Dendritic cell treated with granulocyte-macrophage colony-stimulating factor and Interleukin-4, amounts not matched to agents 40 ng/mL and 50 ng/mL, for 4 days (primary cell): Measurements from ENCODE around the gene SMARCC1.
A peak's percentile ranks its signal among the peaks of the same experiment; 100 is the strongest.
"Not testable (repeated sequence)": the region's sequence is repeated elsewhere in the genome, so short reads cannot be mapped to it uniquely, and the experiment has no call there.

Experiments used
- H3K27ac Mint-ChIP-seq: one replicate; pipeline ENCODE4 v1.8.0; 2022; ENCODE audit warnings: mild to moderate bottlenecking, mixed read lengths
- H3K27me3 Mint-ChIP-seq: one replicate; pipeline ENCODE4 v1.8.0; 2022; ENCODE audit warnings: mild to moderate bottlenecking, mixed read lengths
- H3K36me3 Mint-ChIP-seq: one replicate; pipeline ENCODE4 v1.8.0; 2022; ENCODE audit warnings: low read depth, mixed read lengths
- H3K4me1 Mint-ChIP-seq: one replicate; pipeline ENCODE4 v1.8.0; 2022; ENCODE audit warnings: low read depth, mixed read lengths
- H3K4me3 Mint-ChIP-seq: one replicate; pipeline ENCODE4 v1.8.0; 2022; ENCODE audit warnings: mild to moderate bottlenecking, moderate library complexity, mixed read lengths
- H3K9me3 Mint-ChIP-seq: one replicate; pipeline ENCODE4 v1.8.0; 2022; ENCODE audit warnings: mixed read lengths
- intact Hi-C: fragments of 100-400 bp; cut with micrococcal nuclease; formaldehyde crosslinking; loops from one replicate; pipeline ENCODE4 v1.15.0; 2022

The SMARCC1 gene

GRCh38 chr3:47791193-47791855, 9.6 kb upstream of the SMARCC1 start:
- H3K4me3 Mint-ChIP-seq: no peak overlapping the region
- intact Hi-C loops: no loop called here
- H3K36me3 Mint-ChIP-seq: no peaks in the 10 kb centered on the region
- H3K27ac Mint-ChIP-seq: no peak overlapping the region
- H3K27me3 Mint-ChIP-seq: no peaks in the 10 kb centered on the region
- peaks cover 5% of the 10 kb centered on the region for H3K4me1 Mint-ChIP-seq
- peaks cover 8% of the 10 kb centered on the region for H3K9me3 Mint-ChIP-seq

DNA sequence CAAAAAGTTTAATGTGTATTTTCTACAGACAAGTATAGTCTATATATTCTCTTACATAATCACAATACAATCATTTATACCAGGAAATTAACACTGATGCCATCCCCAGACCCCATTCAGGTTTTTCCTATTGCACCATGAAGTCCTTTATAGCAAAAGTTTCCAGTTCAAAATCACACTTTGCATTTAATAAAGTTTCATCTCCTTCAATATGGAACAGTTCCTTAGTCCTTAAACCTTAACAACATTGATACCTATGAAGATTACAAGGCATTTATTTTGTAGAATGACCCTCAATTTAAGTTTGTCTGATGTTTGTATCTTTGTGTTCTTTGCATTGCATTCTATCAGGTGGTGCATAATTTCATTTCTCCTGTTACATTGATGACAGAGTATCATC, 2.0 kb upstream of the SMARCC1 start:
- H3K27me3 Mint-ChIP-seq: no peaks in the 10 kb centered on the region
- H3K36me3 Mint-ChIP-seq: peaks cover 8% of the 10 kb centered on the region
- no peak overlapping the region for H3K27ac Mint-ChIP-seq
- no peaks in the 10 kb centered on the region for H3K9me3 Mint-ChIP-seq
- intact Hi-C loops: loop anchor here (10.0 kb wide), 1 partner anchor 399 kb away; the partner anchor contains the start of gene PTPN23
- H3K4me3 Mint-ChIP-seq: no peak overlapping the region
- peaks cover 10% of the 10 kb centered on the region for H3K4me1 Mint-ChIP-seq

GRCh38 chr3:47782446-47783308, 984 bp upstream of the SMARCC1 start:
- H3K4me3 Mint-ChIP-seq: peak overlapping the region; percentile 92
- peak overlapping the region; percentile 95 for H3K27ac Mint-ChIP-seq
- intact Hi-C loops: loop anchor here (10.0 kb wide), 1 partner anchor 398 kb away; the partner anchor contains the start of gene PTPN23
- H3K36me3 Mint-ChIP-seq: peaks cover 8% of the 10 kb centered on the region
- peaks cover 5% of the 10 kb centered on the region for H3K4me1 Mint-ChIP-seq
- H3K9me3 Mint-ChIP-seq: no peaks in the 10 kb centered on the region
- no peaks in the 10 kb centered on the region for H3K27me3 Mint-ChIP-seq

- Mint-ChIP-seq H3K27me3 (no peaks in the 10 kb centered on the region), H3K9me3 (no peaks in the 10 kb centered on the region), H3K27ac (peak overlapping the region; percentile 95), H3K4me3 (peak overlapping the region; percentile 92), H3K36me3 (peaks cover 8% of the 10 kb centered on the region), H3K4me1 (peaks cover 5% of the 10 kb centered on the region)
- intact Hi-C loops: loop anchor here (1.0 to 10.0 kb wide), 2 partner anchors 8 to 396 kb away; partner anchors contain the start of gene PTPN23
Observed at GRCh38 chr3:47780741-47781684, 680 bp downstream of the SMARCC1 start.

DNA sequence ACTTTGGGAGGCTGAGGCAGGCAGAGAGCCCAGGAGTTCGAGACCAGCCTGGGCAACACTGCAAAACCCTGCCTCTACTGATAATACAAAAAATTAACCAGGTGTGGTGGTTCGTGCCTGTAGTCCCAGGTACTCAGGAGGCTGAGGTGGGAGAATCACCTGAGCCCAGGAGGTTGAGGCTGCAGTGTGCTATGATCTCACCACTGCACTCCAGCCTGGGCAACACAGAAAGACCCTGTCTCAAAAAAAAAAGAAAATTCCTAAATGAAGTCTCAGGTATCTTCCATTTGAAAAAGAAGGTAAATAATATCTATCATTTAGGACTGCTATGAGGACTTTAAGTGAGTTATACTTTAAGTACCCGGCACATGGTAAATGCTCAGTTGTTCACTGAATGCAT, 2.9 kb downstream of the SMARCC1 start:
- Mint-ChIP-seq H3K4me3 (no peak overlapping the region), H3K27me3 (no peaks in the 10 kb centered on the region), H3K36me3 (peaks cover 8% of the 10 kb centered on the region), H3K4me1 (peaks cover 5% of the 10 kb centered on the region), H3K9me3 (no peaks in the 10 kb centered on the region), H3K27ac (no peak overlapping the region)
- intact Hi-C loops: no loop called here

DNA sequence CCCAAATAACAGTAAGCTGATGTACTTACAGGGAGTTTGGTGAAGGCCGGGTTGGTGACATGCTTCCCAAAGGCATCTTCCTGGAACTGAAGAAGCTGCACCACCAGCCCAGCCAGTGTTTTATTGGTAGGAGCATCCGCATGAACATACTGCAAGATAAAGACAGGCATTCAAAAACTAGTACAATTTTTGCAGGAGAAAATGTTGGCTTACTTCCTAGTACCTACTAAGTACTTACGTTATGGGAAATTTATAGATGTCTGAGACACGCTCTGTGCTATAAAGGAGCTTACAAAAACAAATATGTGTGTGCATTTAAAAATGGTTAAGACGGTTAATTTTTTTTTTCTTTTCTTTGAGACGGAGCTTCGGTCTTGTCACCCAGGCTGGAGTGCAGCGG, 8.9 kb downstream of the SMARCC1 start:
- intact Hi-C loops: no loop called here
- Mint-ChIP-seq H3K27me3 (no peaks in the 10 kb centered on the region), H3K36me3 (peaks cover 43% of the 10 kb centered on the region)

DNA sequence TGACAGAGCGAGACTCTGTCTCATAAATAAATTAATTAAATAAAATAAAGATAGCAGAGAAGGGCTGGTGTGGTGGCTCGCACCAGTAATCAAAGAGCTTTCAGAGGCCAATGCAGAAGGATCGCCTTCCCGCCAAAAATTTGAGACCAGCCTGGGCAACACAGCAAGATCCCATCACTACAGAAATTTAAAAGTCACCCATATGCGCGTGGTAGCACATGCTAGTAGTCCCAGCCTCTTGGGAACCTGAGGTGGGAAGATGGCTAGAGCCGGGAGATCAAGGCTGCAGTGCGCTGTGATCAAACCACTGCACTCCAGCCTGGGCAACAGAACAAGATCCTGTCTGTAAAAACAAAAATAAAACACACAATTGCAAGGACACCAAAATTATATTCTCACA, 9.6 kb downstream of the SMARCC1 start:
- no peak overlapping the region for H3K4me3 Mint-ChIP-seq
- intact Hi-C loops: no loop called here
- H3K27ac Mint-ChIP-seq: no peak overlapping the region
- H3K36me3 Mint-ChIP-seq: peaks cover 50% of the 10 kb centered on the region
- no peaks in the 10 kb centered on the region for H3K4me1 Mint-ChIP-seq
- no peaks in the 10 kb centered on the region for H3K27me3 Mint-ChIP-seq
- H3K9me3 Mint-ChIP-seq: no peaks in the 10 kb centered on the region

More for the DNA sequence above, 8.9 kb downstream of the SMARCC1 start:
- H3K4me3 Mint-ChIP-seq: no peak overlapping the region
- no peak overlapping the region for H3K27ac Mint-ChIP-seq
- no peaks in the 10 kb centered on the region for H3K4me1 Mint-ChIP-seq
- H3K9me3 Mint-ChIP-seq: no peaks in the 10 kb centered on the region

- intact Hi-C loops: no loop called here
- Mint-ChIP-seq H3K27ac (no peak overlapping the region), H3K27me3 (no peaks in the 10 kb centered on the region), H3K4me3 (no peak overlapping the region), H3K36me3 (peaks cover 86% of the 10 kb centered on the region), H3K9me3 (no peaks in the 10 kb centered on the region), H3K4me1 (no peaks in the 10 kb centered on the region)
Observed at GRCh38 chr3:47766186-47766585, 15.5 kb downstream of the SMARCC1 start.

DNA sequence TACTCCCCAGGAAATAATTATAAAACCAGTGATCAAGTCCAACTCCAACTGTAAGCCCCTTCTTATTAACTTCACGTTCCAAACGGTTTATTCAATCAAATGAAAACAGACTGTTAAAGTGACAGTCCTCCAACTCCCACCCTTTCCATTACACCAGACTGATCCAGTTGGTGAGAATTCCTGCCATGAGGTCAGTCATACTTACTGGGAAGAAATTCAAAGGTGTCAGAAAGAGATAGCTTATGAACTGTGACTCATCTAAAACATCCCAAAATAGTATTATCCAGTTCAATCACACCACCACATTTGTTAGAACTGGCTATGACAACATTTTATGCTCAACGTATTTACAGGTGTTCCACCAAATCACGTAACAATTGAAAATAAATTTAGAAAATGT, 19.5 kb downstream of the SMARCC1 start:
- H3K27me3 Mint-ChIP-seq: no peaks in the 10 kb centered on the region
- intact Hi-C loops: no loop called here
- peaks cover 91% of the 10 kb centered on the region for H3K36me3 Mint-ChIP-seq
- H3K27ac Mint-ChIP-seq: no peak overlapping the region
- H3K4me1 Mint-ChIP-seq: no peaks in the 10 kb centered on the region
- no peak overlapping the region for H3K4me3 Mint-ChIP-seq
- no peaks in the 10 kb centered on the region for H3K9me3 Mint-ChIP-seq

DNA sequence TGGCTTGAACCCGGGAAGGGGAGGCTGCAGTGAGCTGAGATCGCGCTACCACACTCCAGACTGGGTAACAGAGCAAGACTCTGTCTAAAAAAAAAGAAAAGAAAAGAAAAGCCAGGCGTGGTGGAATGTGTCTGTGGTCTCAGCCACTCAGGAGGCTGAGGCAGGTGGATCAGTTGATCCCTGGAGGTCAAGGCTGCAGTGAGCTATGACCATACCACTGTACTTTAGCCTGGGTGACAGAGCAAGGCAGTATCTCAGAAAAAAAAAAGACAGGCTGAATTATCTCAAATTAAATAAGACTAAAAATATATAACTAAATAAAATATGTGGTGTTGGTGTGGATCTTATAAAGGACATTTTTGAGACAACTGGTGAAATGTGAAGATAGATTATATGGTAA, 20.6 kb downstream of the SMARCC1 start:
- intact Hi-C loops: no loop called here
- peaks cover 91% of the 10 kb centered on the region for H3K36me3 Mint-ChIP-seq
- no peaks in the 10 kb centered on the region for H3K9me3 Mint-ChIP-seq
- no peak overlapping the region for H3K27ac Mint-ChIP-seq
- H3K4me1 Mint-ChIP-seq: no peaks in the 10 kb centered on the region
- H3K4me3 Mint-ChIP-seq: no peak overlapping the region
- H3K27me3 Mint-ChIP-seq: no peaks in the 10 kb centered on the region

GRCh38 chr3:47760207-47760606, 21.5 kb downstream of the SMARCC1 start:
- H3K27me3 Mint-ChIP-seq, H3K27ac Mint-ChIP-seq, intact Hi-C loops, H3K4me1 Mint-ChIP-seq, H3K9me3 Mint-ChIP-seq, H3K4me3 Mint-ChIP-seq: not testable (repeated sequence)
- peaks cover 84% of the 10 kb centered on the region for H3K36me3 Mint-ChIP-seq

DNA sequence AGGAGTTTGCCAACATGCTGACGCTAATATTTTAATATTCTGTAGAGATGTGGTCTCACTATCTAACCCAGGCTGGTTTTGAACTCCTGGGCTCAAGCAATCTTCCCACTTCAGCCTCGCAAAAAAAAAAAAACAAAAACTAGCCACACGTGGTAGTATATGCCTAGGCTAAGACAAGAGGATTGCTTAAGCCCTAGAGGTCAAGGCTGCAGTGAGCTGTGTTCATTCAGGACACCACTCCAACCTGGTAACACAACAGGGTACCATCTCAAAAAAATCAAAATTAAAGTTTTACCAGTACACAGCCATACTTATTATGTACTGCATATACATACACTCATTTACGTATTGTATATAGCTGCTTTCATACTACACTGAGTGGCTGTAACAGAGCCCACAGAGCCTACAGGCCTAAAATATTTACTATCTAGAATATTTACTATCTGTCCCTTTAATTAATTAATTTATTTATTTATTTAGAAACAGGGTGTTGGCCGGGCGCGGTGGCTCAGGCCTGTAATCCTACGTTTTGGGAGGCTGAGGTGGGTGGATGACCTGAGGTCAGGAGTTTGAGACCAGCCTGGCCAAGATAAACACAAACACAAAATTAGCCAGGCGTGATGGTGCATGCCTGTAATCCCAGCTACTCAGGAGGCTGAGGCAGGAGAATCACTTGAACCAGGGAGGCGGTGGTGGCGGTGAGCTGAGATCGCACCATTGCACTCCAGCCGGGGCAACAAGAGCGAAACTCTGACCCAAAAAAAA, 23.2 kb downstream of the SMARCC1 start:
- peaks cover 72% of the 10 kb centered on the region for H3K36me3 Mint-ChIP-seq
- intact Hi-C loops: no loop called here
- no peak overlapping the region for H3K4me3 Mint-ChIP-seq
- H3K9me3 Mint-ChIP-seq: no peaks in the 10 kb centered on the region
- no peak overlapping the region for H3K27ac Mint-ChIP-seq
- no peaks in the 10 kb centered on the region for H3K4me1 Mint-ChIP-seq
- no peaks in the 10 kb centered on the region for H3K27me3 Mint-ChIP-seq

- intact Hi-C loops: no loop called here
- Mint-ChIP-seq H3K9me3 (no peaks in the 10 kb centered on the region), H3K4me3 (no peak overlapping the region), H3K36me3 (peaks cover 50% of the 10 kb centered on the region), H3K27ac (no peak overlapping the region), H3K27me3 (no peaks in the 10 kb centered on the region), H3K4me1 (peaks cover 3% of the 10 kb centered on the region)
Observed at GRCh38 chr3:47752716-47753115, 29.0 kb downstream of the SMARCC1 start.
